ENCODE measurements around the gene NHERF1.

The NHERF1 gene

GRCh38 chr17:74816905-74817620, 68.6 kb downstream of the NHERF1 start:
- in situ Hi-C loops (cut with MboI; ENCODE audit: low pct_unique_long_range_greater_than_20kb, low sequenced_read_pairs), result no loop called here
- DNase-seq, result no peak

GRCh38 chr17:74818291-74818938, 70.0 kb downstream of the NHERF1 start:
- in situ Hi-C loops (cut with MboI; ENCODE audit: low pct_unique_long_range_greater_than_20kb, low sequenced_read_pairs), result no loop called here
- no peak for DNase-seq
